GM18907 (cell line): ENCODE measurements around the gene GAL3ST2.
"Not testable (repeated sequence)": the region's sequence is repeated elsewhere in the genome, so short reads cannot be mapped to it uniquely, and the experiment has no call there.

Experiments used
- ATAC-seq: cut with Tn5 transposase; IDR thresholded peaks from one replicate; pipeline ENCODE4 v1.9.1; 2021; ENCODE audit warnings: mild to moderate bottlenecking, moderate library complexity; ENCODE audit not compliant: unreplicated experiment

Gene GAL3ST2

DNA sequence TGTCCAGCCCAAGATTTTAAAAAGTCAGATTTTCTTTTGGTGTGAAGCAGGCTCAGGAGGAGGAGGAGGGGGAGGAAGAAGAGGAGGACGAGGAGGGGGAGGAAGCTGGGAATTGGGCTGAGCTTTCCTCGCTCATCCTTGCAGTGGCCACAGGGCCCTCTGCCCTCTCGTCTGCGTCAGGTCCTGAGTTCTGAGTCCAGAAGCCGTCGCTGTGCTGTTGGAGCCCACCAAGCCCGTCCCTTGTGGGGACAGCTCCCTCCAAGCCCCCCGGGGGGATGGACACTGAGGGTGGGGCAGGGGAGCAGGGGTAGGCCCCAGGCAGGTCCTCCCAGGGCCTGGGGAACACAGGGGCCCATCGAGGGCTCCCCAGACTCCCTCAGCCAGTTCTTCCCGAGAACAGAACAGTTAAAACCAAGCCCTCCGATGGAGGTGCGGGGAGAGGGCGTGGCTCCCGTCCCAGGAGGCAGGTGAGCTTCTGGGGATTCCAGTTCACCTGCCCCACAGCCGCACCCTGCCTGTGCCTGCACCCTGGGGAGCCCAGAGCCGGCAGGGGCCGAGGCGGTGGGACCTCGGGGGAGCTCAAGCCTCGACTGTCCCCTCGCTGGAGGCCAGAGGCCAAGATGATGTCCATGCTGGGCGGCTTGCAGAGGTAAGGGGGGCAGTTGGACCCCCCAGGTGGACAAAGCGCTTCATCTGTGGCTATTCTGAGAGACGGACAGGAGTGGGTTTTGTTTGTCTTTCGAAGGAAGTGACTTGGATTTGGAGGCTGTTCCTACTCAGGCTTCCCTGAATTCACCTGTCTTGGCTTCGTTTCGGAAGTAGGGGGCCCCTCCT lies at the start of gene GAL3ST2:
TSS of gene GAL3ST2 (plus strand) at position 487 of the 834 bp plus-strand sequence. CDS start at position 621, 134 bp downstream.
- ATAC-seq: no peak

DNA sequence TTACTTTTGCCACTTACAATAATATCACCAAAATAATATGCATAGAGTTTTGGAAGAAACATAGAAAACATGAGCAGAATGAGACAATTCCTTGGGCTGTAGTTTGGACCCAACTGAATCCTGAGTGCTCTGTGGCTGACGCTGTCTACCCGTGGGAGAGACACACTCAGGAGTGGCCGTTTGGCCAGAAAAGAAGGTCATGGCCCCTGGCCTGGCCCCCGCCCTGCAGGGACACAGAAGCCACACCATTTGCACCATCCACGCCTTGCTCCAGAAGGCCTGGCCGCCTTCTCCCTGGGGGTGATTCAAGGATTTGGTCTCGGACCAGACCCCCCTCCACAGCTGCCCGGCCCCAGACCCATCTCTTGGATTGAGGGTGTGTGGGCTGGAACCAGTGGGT lies 48.6 kb upstream of the GAL3ST2 start:
- ATAC-seq: no peak

DNA sequence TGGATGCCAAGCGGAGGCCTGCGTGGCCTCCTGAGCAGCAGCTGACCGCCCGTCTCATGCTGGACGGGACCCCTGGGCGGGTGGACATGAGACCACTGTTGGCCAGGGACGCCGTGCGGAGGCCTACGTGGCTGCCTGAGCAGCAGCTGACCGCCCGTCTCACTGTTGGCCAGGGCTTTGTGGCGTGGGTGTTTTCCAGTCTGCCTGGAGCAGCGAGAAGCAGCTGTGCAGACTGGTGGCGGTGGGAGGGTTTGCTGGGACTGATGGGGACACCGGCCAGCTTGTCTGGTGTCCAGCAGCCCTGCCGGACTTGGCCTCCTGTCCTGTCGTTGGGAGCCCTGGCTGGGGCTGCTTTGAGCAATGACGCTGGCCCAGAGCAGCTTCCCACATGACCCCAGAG lies 48.0 kb upstream of the GAL3ST2 start:
- no peak for ATAC-seq

DNA sequence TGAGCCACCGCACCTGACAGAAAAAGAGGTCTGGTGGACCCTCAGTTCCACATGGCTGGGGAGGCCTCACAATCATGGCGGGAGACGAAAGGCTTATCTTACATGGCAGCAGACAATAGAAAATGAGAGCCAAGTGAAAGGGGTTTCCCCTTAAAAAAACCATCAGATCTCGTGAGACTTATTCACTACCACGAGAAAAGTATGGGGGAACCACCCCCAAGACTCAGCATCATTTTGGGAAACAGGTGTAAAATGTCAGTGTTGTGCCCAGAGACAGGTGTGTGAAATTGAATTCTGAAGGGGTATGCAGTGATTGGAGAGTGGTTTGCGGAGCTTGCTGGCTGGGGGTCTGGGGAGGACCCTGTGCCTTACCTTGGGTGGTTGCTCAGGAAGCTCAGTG lies 46.8 kb upstream of the GAL3ST2 start:
- no peak for ATAC-seq

DNA sequence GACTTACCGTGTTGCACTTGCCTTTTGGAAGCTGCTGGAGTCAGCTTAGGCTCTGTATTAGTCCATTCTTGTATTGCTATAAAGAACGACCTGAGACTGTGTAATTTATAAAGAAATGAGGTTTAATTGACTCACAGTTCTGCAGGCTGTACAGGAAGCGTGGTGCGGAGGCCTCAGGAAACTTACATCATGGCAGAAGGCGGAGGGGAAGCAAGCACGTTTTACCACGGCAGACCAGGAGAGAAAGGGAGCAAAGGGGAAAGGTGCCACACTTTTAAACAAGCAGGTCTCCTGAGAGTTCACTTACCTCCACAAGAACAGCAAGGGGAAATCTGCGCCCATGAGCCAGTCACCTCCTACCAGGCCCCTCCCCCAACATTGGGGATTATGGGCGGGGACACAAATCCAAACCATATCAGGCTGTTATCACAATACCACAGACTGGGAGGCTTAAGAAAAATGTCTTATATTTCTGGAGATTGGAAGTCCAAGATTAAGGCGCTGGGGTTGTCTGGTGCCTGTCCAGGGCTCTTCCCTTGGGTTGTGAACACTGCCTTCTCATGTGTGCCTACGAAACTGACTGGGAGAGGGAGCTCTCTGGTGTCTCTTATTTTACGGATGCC lies 45.8 kb upstream of the GAL3ST2 start:
- ATAC-seq: no peak

DNA sequence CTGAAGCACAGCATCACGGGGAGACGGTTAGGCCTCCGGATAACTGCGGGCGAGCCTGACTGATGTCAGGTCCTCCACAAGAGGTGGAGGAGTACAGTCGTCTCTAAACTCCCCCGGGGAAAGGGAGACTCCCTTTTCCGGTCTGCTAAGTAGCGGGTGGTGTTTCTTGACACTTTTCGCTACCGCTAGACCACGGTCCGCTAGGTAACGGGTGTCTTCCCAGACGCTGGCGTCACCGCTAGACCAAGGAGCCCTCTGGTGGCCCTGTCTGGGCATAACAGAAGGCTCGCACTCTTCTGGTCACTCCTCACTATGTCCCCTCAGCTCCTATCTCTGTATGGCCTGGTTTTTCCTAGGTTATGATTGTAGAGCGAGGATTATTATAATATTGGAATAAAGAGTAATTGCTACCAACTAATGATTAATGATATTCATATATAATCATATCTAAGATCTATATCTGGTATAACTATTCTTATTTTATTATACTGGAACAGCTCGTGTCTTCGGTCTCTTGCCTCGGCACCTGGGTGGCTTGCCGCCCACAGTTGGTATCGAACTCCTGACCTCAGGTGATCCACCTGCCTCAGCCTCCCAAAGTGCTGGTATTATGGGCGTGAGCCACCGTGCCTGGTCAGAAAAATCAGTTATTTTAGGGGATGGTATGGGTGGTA lies 44.0 kb upstream of the GAL3ST2 start:
- ATAC-seq: not testable (repeated sequence)

DNA sequence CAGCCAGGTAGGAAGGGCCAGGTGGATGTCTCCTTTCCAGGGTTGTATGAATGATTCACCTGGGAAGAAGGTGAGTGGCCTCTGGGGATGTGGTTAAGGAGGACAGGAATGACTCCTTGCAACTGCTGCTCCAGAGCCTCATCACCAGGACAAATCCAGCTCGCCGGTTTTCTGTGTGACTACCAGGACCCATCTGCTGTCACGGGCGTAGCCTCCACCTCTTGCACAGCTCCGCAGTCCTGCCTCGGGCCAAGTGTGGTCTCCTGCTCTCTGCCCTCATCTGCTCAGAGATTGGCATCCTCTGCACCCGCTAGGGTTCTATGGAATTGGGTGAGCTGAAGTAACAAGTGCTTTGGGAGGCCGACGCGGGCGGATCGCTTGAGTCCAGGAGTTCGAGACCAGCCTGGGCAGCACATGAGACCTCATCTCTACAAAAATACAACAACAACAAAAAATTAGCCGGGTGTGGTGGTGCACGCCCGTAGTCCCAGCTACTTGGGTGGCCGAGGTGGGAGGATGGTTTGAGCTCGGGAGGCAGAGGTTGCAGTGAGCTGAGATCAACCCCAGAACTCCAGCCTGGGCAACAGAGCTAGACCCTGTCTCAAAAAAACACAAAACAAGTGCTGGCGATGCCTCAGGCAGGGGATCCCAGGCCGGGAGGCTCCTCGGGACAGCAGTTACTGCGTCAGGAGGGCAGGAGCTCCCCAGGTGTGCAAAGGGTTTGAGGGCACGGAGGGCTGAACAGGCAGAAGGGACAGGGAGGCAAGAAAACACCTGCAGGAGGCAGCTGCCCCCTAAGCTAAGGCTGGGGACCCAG lies 43.0 kb upstream of the GAL3ST2 start:
- ATAC-seq: no peak

DNA sequence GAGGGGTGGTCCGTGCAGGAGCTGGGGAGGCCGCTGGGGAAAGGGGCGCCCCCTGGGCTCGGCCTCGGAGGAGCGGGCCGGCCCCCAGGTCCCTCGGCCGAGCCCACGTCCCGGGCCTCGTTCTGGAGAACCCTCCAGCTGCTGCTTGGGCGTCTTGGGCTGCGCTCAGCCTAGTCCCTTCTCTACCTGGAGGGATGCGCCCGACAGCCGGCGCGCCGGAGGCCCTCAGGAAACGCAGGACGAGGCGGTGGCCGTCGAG lies 42.5 kb upstream of the GAL3ST2 start:
- ATAC-seq: peak; percentile 32

DNA sequence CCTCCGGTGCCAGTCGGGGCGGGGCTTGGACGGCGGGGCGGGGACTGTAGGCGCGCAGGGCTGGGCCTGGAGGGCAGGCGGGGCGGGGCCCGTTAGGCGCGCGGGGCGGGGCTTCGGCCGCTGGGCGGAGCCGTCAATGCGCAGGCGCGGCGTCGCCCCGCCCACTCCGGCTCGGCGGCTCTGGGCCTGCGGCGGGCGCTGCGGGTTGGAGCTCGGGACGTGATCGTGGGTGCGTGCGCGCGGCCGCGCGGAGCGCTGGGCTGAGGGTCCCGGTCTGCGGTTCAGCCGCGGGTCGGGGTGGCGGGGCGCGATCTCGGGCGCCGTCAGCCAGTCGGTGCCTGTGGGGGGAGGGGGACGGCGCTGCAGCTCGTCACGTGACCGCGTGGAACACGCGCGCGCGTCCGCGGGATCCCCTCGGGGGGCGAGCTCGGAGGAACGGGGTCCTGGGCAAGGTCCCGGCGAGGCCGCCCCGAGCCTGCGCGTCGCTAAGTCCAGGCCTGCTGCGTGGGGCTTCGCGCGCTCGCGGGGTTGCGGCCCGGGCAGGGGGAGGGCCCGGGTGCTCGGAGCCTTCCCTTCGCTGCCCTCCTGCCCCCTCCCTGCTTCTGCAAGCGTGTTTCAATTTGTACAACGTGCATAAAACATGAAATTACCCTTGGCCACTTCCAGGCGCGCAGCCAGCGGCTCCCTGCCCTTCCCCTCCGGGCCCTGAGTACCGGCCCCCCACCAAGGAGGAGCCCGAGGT lies 42.0 kb upstream of the GAL3ST2 start, which contains the start of gene D2HGDH:
TSS of gene D2HGDH (plus strand) at position 164 of the 742 bp plus-strand sequence. CDS start 595 bp downstream, outside the sequence.
- ATAC-seq: peak; percentile 81

DNA sequence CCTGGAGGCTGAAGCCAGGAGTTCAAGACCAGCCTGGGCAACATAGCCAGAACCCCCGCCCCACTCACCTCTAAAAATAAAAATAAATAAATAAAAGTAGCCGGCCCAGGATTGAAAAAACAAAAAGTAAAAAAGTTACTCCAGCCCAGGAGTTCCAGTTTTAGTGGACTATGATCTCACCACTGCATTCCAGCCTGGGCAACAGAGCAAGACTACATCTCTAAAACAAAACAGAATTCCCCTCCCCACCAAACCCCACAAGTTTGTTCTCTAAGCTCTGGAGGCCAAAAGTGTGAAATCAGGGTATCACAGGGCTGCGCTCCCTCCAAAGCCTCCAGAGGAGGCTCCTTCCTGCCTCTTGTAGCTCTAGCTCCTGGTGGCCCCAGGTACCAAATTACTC lies 40.5 kb upstream of the GAL3ST2 start:
- ATAC-seq: no peak

DNA sequence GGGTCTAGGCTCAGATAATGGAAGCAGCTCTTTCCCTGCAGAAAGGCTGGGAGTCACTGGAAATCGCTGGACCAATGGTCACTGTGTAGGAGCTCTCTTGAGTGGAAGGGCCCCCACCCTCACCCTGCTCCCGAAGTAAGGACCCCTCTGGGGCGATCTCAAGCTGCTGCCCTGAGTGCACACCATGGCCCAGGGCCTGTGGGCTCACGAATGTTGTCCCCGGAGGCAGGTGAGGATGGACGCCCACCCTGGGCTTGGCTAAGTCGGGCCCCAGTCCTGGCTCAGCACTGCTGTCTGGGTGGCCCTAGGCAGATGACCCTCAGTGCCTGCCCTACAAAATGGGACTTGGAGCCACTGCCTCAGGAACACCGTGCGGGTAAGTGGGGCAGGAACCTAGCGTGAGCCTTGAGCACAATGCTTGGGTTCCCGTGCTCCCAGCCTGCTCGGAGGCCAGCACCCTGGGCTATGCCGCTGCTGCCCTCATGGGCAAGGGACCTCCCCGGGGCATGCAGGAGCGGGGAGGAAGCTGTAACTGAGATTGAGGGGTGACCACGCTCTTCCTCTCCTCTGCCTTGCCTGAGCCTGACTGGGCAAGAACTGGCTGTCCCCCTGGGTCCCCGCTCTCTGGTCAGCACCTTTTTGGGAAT lies 38.5 kb upstream of the GAL3ST2 start:
- ATAC-seq: no peak

DNA sequence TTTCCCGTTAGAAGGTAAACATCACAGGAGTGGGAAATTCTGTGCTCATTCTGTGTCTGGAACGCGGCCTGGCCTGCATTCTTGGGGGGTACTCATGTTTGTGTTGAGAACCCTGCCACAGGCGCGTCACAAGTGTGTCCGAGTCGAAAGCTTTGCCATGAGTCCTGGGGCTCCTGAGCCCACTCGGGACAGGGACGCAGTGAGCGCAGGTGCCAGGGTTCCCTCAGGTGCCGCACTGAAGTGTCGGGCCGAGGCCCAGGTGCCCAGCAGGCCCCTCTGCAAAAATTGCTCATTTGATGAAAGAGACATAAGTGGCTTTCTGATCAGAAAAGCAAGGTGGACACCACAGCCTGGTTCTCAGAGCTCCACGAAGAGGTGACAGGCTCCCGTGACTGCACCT lies 37.4 kb upstream of the GAL3ST2 start:
- ATAC-seq: no peak

DNA sequence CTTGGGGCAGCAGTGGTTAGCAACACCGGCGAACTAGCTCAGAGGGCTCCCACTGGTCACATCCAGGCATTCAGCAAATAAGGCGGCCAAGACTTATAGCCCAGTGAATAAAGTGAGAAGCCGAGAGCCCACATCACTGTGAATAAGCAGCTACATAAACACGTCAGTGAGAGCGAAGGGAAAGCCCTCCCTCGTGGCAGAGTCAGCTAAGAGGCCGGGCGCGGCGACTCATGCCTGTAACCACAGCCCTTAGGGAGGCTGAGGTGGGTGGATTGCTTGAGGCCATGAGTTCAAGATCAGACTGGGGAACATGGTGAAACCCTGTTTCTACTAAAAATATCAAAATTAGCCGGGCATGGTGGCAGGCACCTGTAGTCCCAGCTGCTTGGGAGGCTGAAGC lies 37.0 kb upstream of the GAL3ST2 start:
- ATAC-seq: no peak

DNA sequence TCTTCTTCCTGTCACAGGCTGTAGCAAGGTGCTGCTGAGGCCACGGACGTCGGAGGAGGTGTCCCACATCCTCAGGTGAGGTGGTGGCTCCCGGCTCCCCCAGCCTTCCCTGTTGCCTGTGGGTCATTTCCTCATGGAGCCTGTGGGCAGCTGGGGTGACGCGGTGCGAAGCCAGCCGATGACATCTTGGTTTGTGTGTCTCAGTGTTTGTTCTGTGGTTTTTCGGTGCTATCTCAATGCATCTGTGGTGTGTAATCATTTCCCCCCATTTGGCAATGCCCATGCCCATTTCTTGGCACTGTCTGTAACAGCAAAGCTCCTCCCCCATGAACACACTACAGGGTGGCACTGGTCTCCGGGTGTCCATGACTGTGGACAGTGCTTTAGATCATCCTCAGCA lies 35.6 kb upstream of the GAL3ST2 start:
- no peak for ATAC-seq

DNA sequence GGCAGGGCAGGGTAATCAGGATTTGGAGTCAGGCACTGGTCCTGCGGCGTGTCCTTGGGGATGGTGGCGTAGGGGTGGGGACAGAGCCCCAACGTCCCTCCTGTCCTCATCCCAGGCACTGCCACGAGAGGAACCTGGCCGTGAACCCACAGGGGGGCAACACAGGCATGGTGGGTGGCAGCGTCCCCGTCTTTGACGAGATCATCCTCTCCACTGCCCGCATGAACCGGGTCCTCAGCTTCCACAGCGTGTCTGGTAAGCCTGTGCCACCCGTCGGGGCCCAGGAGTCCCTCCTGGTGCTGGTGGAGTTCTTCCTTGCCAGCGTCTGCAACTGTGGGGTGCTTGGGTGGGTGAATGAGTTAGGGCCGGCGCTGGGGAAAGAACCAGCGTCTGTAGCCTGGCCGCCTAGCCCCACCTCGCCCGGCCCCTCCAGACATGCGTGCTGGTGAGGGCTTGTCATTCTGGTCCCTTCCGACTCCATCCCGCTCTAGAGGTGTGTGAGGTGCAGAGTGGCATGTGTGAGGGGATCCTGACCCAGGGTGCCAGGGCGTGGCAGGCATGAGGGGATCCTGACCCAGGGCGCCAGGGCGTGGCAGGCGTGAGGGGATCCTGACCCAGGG lies 34.2 kb upstream of the GAL3ST2 start:
- ATAC-seq: no peak

DNA sequence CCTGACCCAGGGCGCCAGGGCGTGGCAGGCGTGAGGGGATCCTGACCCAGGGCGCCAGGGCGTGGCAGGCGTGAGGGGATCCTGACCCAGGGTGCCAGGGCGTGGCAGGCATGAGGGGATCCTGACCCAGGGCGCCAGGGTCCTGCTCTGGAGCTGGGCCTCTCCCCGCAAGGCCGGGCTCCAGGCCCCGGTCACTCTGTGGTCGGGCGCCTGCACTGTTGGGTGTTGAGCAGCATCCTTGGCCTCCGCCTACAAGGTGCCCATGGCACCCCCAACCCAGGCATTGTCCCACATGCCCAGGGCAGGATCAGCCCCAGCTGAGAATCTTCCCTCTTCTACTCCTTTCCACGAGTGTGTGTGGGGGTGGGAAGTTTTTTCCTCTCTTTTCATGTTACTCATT lies 33.6 kb upstream of the GAL3ST2 start:
- ATAC-seq: not testable (repeated sequence)

DNA sequence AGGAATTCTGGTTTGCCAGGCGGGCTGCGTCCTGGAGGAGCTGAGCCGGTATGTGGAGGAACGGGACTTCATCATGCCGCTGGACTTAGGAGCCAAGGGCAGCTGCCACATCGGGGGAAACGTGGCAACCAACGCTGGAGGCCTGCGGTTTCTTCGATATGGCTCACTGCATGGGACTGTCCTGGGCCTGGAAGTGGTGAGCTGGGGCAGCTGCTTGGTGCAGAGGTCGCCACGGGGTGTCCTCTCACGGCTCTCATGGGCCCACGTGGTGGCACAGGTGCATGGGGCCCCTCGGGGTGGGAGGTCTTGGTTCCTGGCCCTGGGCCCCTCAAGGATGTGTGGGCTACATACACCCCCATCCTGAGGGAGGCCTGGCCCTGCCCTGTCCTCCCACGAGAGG lies 33.0 kb upstream of the GAL3ST2 start:
- no peak for ATAC-seq

DNA sequence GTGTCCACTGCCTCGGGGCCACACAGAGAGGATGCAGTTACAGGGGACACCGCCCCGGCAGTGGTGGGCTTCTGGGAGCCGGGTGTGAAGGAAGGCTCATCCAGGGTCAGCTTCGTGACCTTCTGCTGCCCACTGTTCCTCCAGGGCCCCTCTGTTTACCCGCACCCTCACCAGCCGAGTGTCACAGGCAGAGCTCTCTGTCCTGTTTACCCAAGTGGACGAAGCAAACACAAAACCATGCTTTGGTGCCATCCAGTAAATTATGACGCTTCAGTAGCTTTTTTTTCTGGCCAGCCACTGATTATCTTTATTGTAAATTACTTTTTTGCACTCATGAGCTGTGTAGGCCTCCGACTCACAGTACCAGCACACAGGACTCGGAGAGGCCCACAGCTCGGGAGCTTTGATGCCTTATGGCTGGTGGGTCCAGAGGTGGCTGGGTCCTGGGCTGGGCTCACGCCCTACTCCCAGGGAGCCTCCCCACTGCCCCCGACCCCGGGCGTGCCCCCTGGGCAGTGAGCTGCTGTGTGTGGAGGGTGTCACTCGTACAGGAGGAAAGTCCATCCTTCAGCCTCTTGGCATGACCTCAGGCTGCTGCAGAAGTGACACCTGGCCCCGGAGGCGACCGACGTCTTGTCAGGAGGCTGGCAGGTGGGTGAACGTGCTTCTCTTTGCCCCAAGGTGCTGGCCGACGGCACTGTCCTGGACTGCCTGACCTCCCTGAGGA lies 32.4 kb upstream of the GAL3ST2 start:
- no peak for ATAC-seq

DNA sequence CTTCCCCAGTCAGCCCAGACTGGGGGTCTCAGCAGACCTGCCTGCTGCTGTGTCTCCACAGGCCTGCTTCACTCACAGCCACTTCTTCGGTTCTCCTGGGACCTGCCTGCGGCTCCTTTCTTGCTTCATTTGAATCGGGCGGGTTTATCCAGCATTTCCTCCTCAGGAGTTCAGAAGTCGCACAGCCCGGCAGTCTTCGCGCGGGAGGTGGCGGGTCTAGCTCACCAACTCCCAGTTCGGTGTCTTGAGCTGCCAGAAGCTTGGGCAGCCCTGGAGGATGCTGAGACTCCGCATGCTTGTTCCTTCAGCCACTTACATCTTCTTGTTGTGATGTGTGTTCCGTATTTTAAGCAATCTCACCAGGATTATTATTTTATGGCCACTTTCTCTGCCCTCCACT lies 31.3 kb upstream of the GAL3ST2 start:
- no peak for ATAC-seq
